GM19023 (cell line): ENCODE data around the gene TAGLN.
"Not testable (repeated sequence)": the region's sequence is repeated elsewhere in the genome, so short reads cannot be mapped to it uniquely, and the experiment has no call there.

Experiments
- ATAC-seq: cut with Tn5 transposase; IDR thresholded peaks from one replicate; pipeline ENCODE4 v1.9.1; 2021; ENCODE audit warnings: mild to moderate bottlenecking, moderate library complexity; ENCODE audit not compliant: unreplicated experiment

The TAGLN gene

GRCh38 chr11:117195258-117195657 lies 3.9 kb upstream of the TAGLN start:
- ATAC-seq = no peak

- no peak for ATAC-seq
Observed at GRCh38 chr11:117195761-117196160, 3.4 kb upstream of the TAGLN start.

- ATAC-seq = no peak
Observed at GRCh38 chr11:117197006-117197405, 2.2 kb upstream of the TAGLN start.

GRCh38 chr11:117197516-117198456 lies 1.4 kb upstream of the TAGLN start:
- no peak for ATAC-seq

GRCh38 chr11:117198613-117199012 lies 557 bp upstream of the TAGLN start:
- no peak for ATAC-seq

GRCh38 chr11:117199916-117200812 lies 994 bp downstream of the TAGLN start:
- ATAC-seq = no peak

GRCh38 chr11:117200813-117201657 lies 1.9 kb downstream of the TAGLN start:
- ATAC-seq = no peak

- no peak for ATAC-seq
Observed at GRCh38 chr11:117201658-117202305, 2.6 kb downstream of the TAGLN start.

- ATAC-seq = no peak
Observed at GRCh38 chr11:117202386-117203068, 3.4 kb downstream of the TAGLN start.

- no peak for ATAC-seq
Observed at GRCh38 chr11:117203069-117203407, 3.9 kb downstream of the TAGLN start.

GRCh38 chr11:117204283-117205080 lies 5.3 kb downstream of the TAGLN start:
- ATAC-seq = no peak

GRCh38 chr11:117205211-117205818 lies 6.1 kb downstream of the TAGLN start:
- ATAC-seq = no peak

- ATAC-seq = not testable (repeated sequence)
Observed at GRCh38 chr11:117206111-117206510, 6.9 kb downstream of the TAGLN start.

GRCh38 chr11:117206859-117207258 lies 7.7 kb downstream of the TAGLN start:
- not testable (repeated sequence) for ATAC-seq

- ATAC-seq = not testable (repeated sequence)
Observed at GRCh38 chr11:117207481-117207880, 8.3 kb downstream of the TAGLN start.

- not testable (repeated sequence) for ATAC-seq
Observed at GRCh38 chr11:117208710-117209109, 9.5 kb downstream of the TAGLN start.

GRCh38 chr11:117209351-117210125 lies 10.4 kb downstream of the TAGLN start:
- not testable (repeated sequence) for ATAC-seq

- ATAC-seq = no peak
Observed at GRCh38 chr11:117210620-117211019, 11.4 kb downstream of the TAGLN start.
